Neural progenitor cell (in vitro differentiated cells): ENCODE measurements around the gene NIT1. TPM values are rescaled to one million over a fixed set of nuclear protein-coding genes. Genes with fewer than 3 reads are reported as not detected.

Experiments used
- DNase-seq: peaks from one replicate; pipeline ENCODE4 v3.0.0-alpha.2; 2016; ENCODE audit warnings: low spot score
- H2AFZ ChIP-seq: fragments of 200-600 bp; sonication (generic); replicated peaks from 2 replicates; pipeline ENCODE4 v1.6.1; 2016; ENCODE audit warnings: antibody characterized with exemption
- H3F3A ChIP-seq: fragments of 200-600 bp; sonication (generic); 2 replicates; pipeline ENCODE4 v1.6.1; 2016; ENCODE audit warnings: antibody characterized with exemption, low read depth
- H3K27ac ChIP-seq: fragments of 200-600 bp; sonication (generic); 2 replicates; pipeline ENCODE4 v1.5.1; 2016; ENCODE audit warnings: mild to moderate bottlenecking
- H3K27me3 ChIP-seq: fragments of 200-600 bp; sonication (generic); 2 replicates; pipeline ENCODE4 v1.6.1; 2016; ENCODE audit warnings: mild to moderate bottlenecking, moderate library complexity
- H3K36me3 ChIP-seq: fragments of 200-600 bp; sonication (generic); 2 replicates; pipeline ENCODE4 v1.5.1; 2016
- H3K4me1 ChIP-seq: fragments of 200-600 bp; sonication (generic); 2 replicates; pipeline ENCODE4 v1.6.1; 2016; ENCODE audit warnings: mixed run types
- H3K4me2 ChIP-seq: fragments of 200-600 bp; sonication (generic); 2 replicates; pipeline ENCODE4 v1.6.1; 2016
- H3K4me3 ChIP-seq: fragments of 200-600 bp; sonication (generic); 2 replicates; pipeline ENCODE4 v1.5.1; 2016
- H3K79me2 ChIP-seq: fragments of 200-600 bp; sonication (generic); 2 replicates; pipeline ENCODE4 v1.6.1; 2016; ENCODE audit warnings: low read depth
- H3K9ac ChIP-seq: fragments of 200-600 bp; sonication (generic); 2 replicates; pipeline ENCODE4 v1.6.1; 2016
- H3K9me3 ChIP-seq: fragments of 200-600 bp; sonication (generic); 2 replicates; pipeline ENCODE4 v1.5.1; 2016; ENCODE audit warnings: low read depth
- H4K20me1 ChIP-seq: fragments of 200-600 bp; sonication (generic); 2 replicates; pipeline ENCODE4 v1.6.1; 2016; ENCODE audit warnings: low read depth
- H3K27ac Mint-ChIP-seq: 3 replicates; pipeline ENCODE4 v1.8.0; 2021; ENCODE audit warnings: mixed read lengths
- H3K27me3 Mint-ChIP-seq: 2 replicates; pipeline ENCODE4 v1.8.0; 2022; ENCODE audit warnings: low read depth, mild to moderate bottlenecking, inconsistent platforms, moderate library complexity, mixed read lengths; ENCODE audit not compliant: insufficient read depth
- H3K36me3 Mint-ChIP-seq: 3 replicates; pipeline ENCODE4 v1.8.0; 2021; ENCODE audit warnings: mixed read lengths
- H3K4me1 Mint-ChIP-seq: 3 replicates; pipeline ENCODE4 v1.8.0; 2021; ENCODE audit warnings: mixed read lengths
- H3K4me3 Mint-ChIP-seq: 3 replicates; pipeline ENCODE4 v1.8.0; 2021; ENCODE audit warnings: mild to moderate bottlenecking, moderate library complexity, mixed read lengths
- H3K9me3 Mint-ChIP-seq: 3 replicates; pipeline ENCODE4 v1.8.0; 2020; ENCODE audit warnings: mixed read lengths
- EZH2 ChIP-seq: fragments of 200-600 bp; sonication (generic); IDR thresholded peaks from 2 replicates; pipeline ENCODE4 v1.6.1; 2017; ENCODE audit warnings: antibody characterized with exemption, mild to moderate bottlenecking, moderate library complexity
- EZH2phosphoT487 ChIP-seq: fragments of 200-600 bp; sonication (generic); IDR thresholded peaks from 2 replicates; pipeline ENCODE4 v1.6.1; 2017; ENCODE audit warnings: antibody characterized with exemption
- total RNA-seq: library from RNA; depleted of rRNA; stranded (reverse); fragments of >200 nt; gene quantifications from 2 replicates; pipeline ENCODE4 v1.2.3, GENCODE V29; 2015; ENCODE audit warnings: low replicate concordance
- TF ChIP-seq, protein P1 (sequence below): fragments of 200-600 bp; sonication (generic); IDR thresholded peaks from 2 replicates; pipeline ENCODE4 v1.5.1; 2017; ENCODE audit warnings: antibody characterized with exemption, mild to moderate bottlenecking

NIT1 gene
- total RNA-seq, 1 donor from 2014 or later, result 39.5 TPM

DNA sequence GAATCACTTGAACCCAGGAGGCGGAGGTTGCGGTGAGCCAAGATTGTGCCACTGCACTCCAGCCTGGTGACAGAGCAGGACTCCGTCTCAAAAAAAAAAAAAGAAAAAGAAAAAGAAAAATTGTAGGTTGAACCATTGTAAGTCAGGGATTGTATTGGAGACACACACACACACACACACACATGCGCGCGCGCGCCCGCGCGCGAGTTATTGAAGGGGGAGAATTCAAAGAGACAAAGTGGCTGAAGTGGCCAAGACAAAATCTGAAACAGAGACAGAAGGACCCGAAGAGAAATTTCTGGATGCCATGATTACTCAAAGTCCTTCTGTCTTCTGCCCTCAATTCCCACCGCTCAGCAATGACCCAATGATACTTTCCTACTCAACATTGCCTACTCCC is 23.4 kb upstream of the NIT1 start:
- Mint-ChIP-seq H3K4me1 (peaks cover 15% of the 10 kb centered on the region), H3K9me3 (no peaks in the 10 kb centered on the region), H3K27me3 (peaks cover 13% of the 10 kb centered on the region), H3K27ac (no peak overlapping the region), H3K4me3 (no peak overlapping the region), H3K36me3 (no peaks in the 10 kb centered on the region)
- Histone ChIP-seq H3K9ac (no peak overlapping the region), H3K4me2 (no peak overlapping the region), H3K36me3 (no peaks in the 10 kb centered on the region), H3K27ac (no peak overlapping the region), H3F3A (peaks cover 8% of the 10 kb centered on the region), H3K9me3 (no peaks in the 10 kb centered on the region), H3K27me3 (no peaks in the 10 kb centered on the region), H3K79me2 (no peaks in the 10 kb centered on the region), H3K4me1 (no peaks in the 10 kb centered on the region), H2AFZ (no peak overlapping the region), H3K4me3 (no peak overlapping the region), H4K20me1 (no peaks in the 10 kb centered on the region)
- no peak for TF ChIP-seq EZH2phosphoT487
- TF ChIP-seq, protein P1, sequence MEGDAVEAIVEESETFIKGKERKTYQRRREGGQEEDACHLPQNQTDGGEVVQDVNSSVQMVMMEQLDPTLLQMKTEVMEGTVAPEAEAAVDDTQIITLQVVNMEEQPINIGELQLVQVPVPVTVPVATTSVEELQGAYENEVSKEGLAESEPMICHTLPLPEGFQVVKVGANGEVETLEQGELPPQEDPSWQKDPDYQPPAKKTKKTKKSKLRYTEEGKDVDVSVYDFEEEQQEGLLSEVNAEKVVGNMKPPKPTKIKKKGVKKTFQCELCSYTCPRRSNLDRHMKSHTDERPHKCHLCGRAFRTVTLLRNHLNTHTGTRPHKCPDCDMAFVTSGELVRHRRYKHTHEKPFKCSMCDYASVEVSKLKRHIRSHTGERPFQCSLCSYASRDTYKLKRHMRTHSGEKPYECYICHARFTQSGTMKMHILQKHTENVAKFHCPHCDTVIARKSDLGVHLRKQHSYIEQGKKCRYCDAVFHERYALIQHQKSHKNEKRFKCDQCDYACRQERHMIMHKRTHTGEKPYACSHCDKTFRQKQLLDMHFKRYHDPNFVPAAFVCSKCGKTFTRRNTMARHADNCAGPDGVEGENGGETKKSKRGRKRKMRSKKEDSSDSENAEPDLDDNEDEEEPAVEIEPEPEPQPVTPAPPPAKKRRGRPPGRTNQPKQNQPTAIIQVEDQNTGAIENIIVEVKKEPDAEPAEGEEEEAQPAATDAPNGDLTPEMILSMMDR, result no peak
- no peak for DNase-seq

- Histone ChIP-seq H3K79me2 (no peaks in the 10 kb centered on the region), H3K27me3 (no peaks in the 10 kb centered on the region), H3K4me3 (no peak overlapping the region), H3K9ac (no peak overlapping the region), H3K9me3 (no peaks in the 10 kb centered on the region), H3K4me1 (no peaks in the 10 kb centered on the region), H3K27ac (no peak overlapping the region), H2AFZ (no peak overlapping the region), H3K4me2 (no peak overlapping the region), H3K36me3 (no peaks in the 10 kb centered on the region), H4K20me1 (no peaks in the 10 kb centered on the region), H3F3A (peaks cover 8% of the 10 kb centered on the region)
- peaks cover 5% of the 10 kb centered on the region for H3K36me3 Mint-ChIP-seq
- H3K4me3 Mint-ChIP-seq, result no peak overlapping the region
- H3K9me3 Mint-ChIP-seq, result no peaks in the 10 kb centered on the region
- no peak for TF ChIP-seq EZH2
- TF ChIP-seq, protein P1, result no peak
- TF ChIP-seq EZH2phosphoT487, result no peak
- H3K27ac Mint-ChIP-seq, result no peak overlapping the region
- H3K4me1 Mint-ChIP-seq, result peaks cover 15% of the 10 kb centered on the region
- peaks cover 13% of the 10 kb centered on the region for H3K27me3 Mint-ChIP-seq
- DNase-seq, result no peak
These were observed 22.7 kb upstream of the NIT1 start for GRCh38 chr1:161095230-161095629.

DNA sequence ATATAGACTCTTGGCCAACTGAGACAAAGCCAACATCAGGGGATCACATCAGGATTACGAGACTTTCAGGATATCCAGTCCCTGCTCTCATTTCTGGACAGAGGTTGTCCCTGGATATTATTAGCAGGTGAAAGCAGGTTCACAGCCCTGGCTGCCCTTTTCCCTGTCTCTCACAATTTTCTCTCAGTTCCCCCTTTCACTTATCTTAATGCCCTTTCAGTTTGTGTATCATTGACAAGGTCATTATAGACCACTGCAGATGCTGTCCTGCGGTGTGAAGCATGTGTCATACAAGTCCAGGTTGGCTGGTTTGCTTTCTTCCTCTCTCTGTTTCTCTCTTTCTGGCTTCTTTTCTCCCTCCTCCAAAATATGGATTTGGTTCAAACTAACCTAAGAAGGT is 21.9 kb upstream of the NIT1 start:
- peaks cover 5% of the 10 kb centered on the region for H3K36me3 Mint-ChIP-seq
- H4K20me1 ChIP-seq, result no peaks in the 10 kb centered on the region
- peaks cover 8% of the 10 kb centered on the region for H3F3A ChIP-seq
- no peak overlapping the region for H3K9ac ChIP-seq
- no peaks in the 10 kb centered on the region for H3K4me1 ChIP-seq
- no peaks in the 10 kb centered on the region for H3K79me2 ChIP-seq
- H2AFZ ChIP-seq, result no peak overlapping the region
- no peak overlapping the region for H3K4me2 ChIP-seq
- H3K27me3 ChIP-seq, result no peaks in the 10 kb centered on the region
- TF ChIP-seq EZH2, result no peak
- H3K36me3 ChIP-seq, result no peaks in the 10 kb centered on the region
- H3K4me3 ChIP-seq, result no peak overlapping the region
- H3K27me3 Mint-ChIP-seq, result peaks cover 13% of the 10 kb centered on the region
- no peak for DNase-seq
- no peaks in the 10 kb centered on the region for H3K9me3 Mint-ChIP-seq
- no peaks in the 10 kb centered on the region for H3K9me3 ChIP-seq
- peaks cover 15% of the 10 kb centered on the region for H3K4me1 Mint-ChIP-seq
- H3K27ac ChIP-seq, result no peak overlapping the region
- no peak overlapping the region for H3K27ac Mint-ChIP-seq
- H3K4me3 Mint-ChIP-seq, result no peak overlapping the region

DNA sequence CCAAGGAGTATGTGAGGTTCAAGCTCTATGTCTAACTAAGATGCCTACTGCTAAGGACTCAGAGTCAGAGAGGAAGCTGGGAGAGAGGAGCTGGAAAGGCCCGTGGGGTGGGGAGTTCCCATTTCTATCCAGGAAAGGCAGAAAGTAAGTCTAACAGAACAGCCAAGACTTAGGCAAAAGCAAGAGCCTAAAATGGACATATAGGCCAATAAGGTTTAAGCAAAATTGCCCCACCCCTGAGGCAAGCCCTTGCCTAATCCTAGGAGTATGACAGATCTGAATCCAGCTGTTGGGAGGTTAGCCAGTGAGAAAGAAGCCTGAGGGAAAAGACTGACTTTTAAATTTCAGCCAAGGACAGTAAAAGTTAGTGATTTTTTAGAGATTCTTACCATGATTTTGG is 21.4 kb upstream of the NIT1 start:
- H3F3A ChIP-seq, result peaks cover 8% of the 10 kb centered on the region
- Mint-ChIP-seq H3K36me3 (peaks cover 9% of the 10 kb centered on the region), H3K4me3 (no peak overlapping the region), H3K4me1 (peaks cover 15% of the 10 kb centered on the region), H3K27me3 (peaks cover 13% of the 10 kb centered on the region), H3K27ac (no peak overlapping the region), H3K9me3 (no peaks in the 10 kb centered on the region)
- no peak overlapping the region for H3K9ac ChIP-seq
- H3K79me2 ChIP-seq, result no peaks in the 10 kb centered on the region
- no peak for DNase-seq
- H4K20me1 ChIP-seq, result no peaks in the 10 kb centered on the region
- no peak overlapping the region for H3K4me2 ChIP-seq
- H3K9me3 ChIP-seq, result no peaks in the 10 kb centered on the region
- H3K27me3 ChIP-seq, result no peaks in the 10 kb centered on the region
- H3K27ac ChIP-seq, result no peak overlapping the region
- no peak for TF ChIP-seq EZH2
- TF ChIP-seq EZH2phosphoT487, result no peak
- TF ChIP-seq, protein P1, result no peak
- no peak overlapping the region for H2AFZ ChIP-seq
- H3K4me3 ChIP-seq, result no peak overlapping the region
- no peaks in the 10 kb centered on the region for H3K36me3 ChIP-seq
- no peaks in the 10 kb centered on the region for H3K4me1 ChIP-seq
